GM12878 (cell line): Measurements from ENCODE around the gene SYT1. TPM values are rescaled to one million over a fixed set of nuclear protein-coding genes. Genes with fewer than 3 reads are reported as not detected.

ENCODE experiments used
- E2F4 ChIP-seq: IDR thresholded peaks from 2 replicates; pipeline ENCODE4 v1.6.1; 2012; ENCODE audit warnings: low read depth, low read length, improper control_type of control experiment
- MLLT1 ChIP-seq: fragments of 450-650 bp; IDR thresholded peaks from 2 replicates; pipeline ENCODE4 v1.6.1; 2016; ENCODE audit warnings: mild to moderate bottlenecking
- POLR2AphosphoS2 ChIP-seq: IDR thresholded peaks from 2 replicates; pipeline ENCODE4 v1.6.1; 2011; ENCODE audit warnings: low read depth, mild to moderate bottlenecking, low read length, improper control_type of control experiment, moderate library complexity
- SPI1 ChIP-seq: IDR thresholded peaks from 2 replicates; pipeline ENCODE4 v1.6.1; 2011; ENCODE audit warnings: low read depth, mild to moderate bottlenecking, low read length, moderate library complexity, borderline replicate concordance; ENCODE audit not compliant: insufficient read depth
- SREBF2 ChIP-seq: IDR thresholded peaks from 2 replicates; pipeline ENCODE4 v1.6.1; 2012; ENCODE audit warnings: mild to moderate bottlenecking, low read length
- STAT1 ChIP-seq: fragments of 450-650 bp; conservative IDR thresholded peaks from 2 replicates; pipeline ENCODE4 v1.6.1; 2014; ENCODE audit warnings: antibody characterized with exemption, mild to moderate bottlenecking
- TAF1 ChIP-seq: IDR thresholded peaks from 2 replicates; pipeline ENCODE4 v1.6.1; 2011; ENCODE audit warnings: mild to moderate bottlenecking, low read depth, low read length, borderline replicate concordance
- ZBED1 ChIP-seq: IDR thresholded peaks from 2 replicates; pipeline ENCODE4 v1.6.1; 2016; ENCODE audit warnings: borderline replicate concordance
- ZBTB11 ChIP-seq: fragments of 450-650 bp; formaldehyde crosslinking; IDR thresholded peaks from 2 replicates; pipeline ENCODE4 v1.5.0; 2022; ENCODE audit warnings: mild to moderate bottlenecking, missing genetic modification characterization
- polyA plus RNA-seq, 11 experiments: library from polyadenylated mRNA; depleted of rRNA in 4 of 11; unstranded in 6 of 11; stranded (reverse) in 5 of 11; fragments of >200 nt; fragmentation: Nextera tagmentation in 4 of 11; fragmentation: Illumina TruSeq in 1 of 11; extraction: Ambion mirVana in 4 of 11; extraction: Trizol in 1 of 11; gene quantifications; 1 replicate in 1 of 11; 2 replicates in 10 of 11; pipeline versions ENCODE4 v1.2.1 to v1.2.3, GENCODE V29; 2011 to 2016; ENCODE audit warnings: inconsistent platforms in 2 of 11, missing spikeins in 2 of 11, low read depth in 1 of 11
- total RNA-seq, 4 experiments: library from RNA; depleted of rRNA in 3 of 4; stranded (reverse); fragments of >200 nt in 3 of 4; fragmentation: Illumina TruSeq in 1 of 4; extraction: Trizol in 1 of 4; gene quantifications; 2 replicates each; pipeline versions ENCODE4 v1.2.1 to v1.2.3, GENCODE V29; 2013 to 2021

Gene SYT1
- total and polyA plus RNA-seq, 10 of the 15 experiments (the other 5 are each of a cell fraction or from before 2014, with no cell fraction given) = 0.10 to 0.28 TPM; not detected in 8

- no peak for TF ChIP-seq MLLT1
- TF ChIP-seq ZBED1 = no peak
- no peak for TF ChIP-seq STAT1
- no peak for TF ChIP-seq SREBF2
- TF ChIP-seq ZBTB11 (CRISPR knock-in tag) = no peak
- no peak for TF ChIP-seq POLR2AphosphoS2
- no peak for TF ChIP-seq SPI1
- TF ChIP-seq TAF1 = no peak
- no peak for TF ChIP-seq E2F4
These were observed 14.3 kb downstream of the SYT1 start (continued) for GRCh38 chr12:78878866-78879265.
